ENCODE results near the gene MPST.

GRCh38 chr22:36979016-36979910 is 40.3 kb upstream of the MPST start:
- TF ChIP-seq CTCF (IDR thresholded peaks at IDR 0.05), result no peak
- TF ChIP-seq POLR2A (IDR thresholded peaks at IDR 0.05), result no peak
